ENCODE measurements around the gene EVI2A. TPM values are rescaled to one million over a fixed set of nuclear protein-coding genes. Genes with fewer than 3 reads are reported as not detected.

The EVI2A gene
- polyA plus RNA-seq, 1 donor (not counting 4 experiments of a cell fraction or from before 2014, with no cell fraction given) = 0.12 TPM

DNA sequence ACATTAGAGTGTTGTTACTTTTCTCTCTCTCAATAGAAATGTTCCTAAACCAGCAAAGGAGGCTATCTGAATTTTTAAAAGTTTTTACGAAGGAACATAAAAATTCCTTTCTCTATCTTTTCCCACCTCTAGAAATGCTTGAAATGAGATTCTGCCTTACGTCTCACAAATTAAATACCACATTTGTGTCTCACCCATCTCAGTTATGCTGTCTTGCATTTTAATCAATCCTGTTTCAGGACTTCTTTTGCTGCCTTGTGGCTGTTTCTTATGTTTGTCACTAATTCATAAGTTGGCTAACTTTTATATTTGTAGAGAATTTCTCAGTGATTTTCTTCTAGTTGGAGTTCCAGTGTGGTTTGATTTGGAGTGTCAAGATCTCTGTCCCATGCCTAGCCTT is 27.8 kb downstream of the EVI2A start:
- Histone ChIP-seq H3K27me3 (ENCODE audit: control insufficient read depth, extremely low read depth, insufficient read depth, low read length) (no peaks in the 10 kb centered on the region), H3K9me1 (ENCODE audit: control insufficient read depth, extremely low read depth, insufficient read depth, low read length) (no peaks in the 10 kb centered on the region), H3K9me3 (ENCODE audit: control insufficient read depth, low read depth, low read length) (no peaks in the 10 kb centered on the region), H2AFZ (ENCODE audit: control insufficient read depth, low read length) (no peak overlapping the region), H3K79me2 (ENCODE audit: control insufficient read depth, insufficient read depth, low read length) (no peaks in the 10 kb centered on the region), H3K27ac (ENCODE audit: control insufficient read depth, insufficient read depth, low read length) (no peak overlapping the region), H3K4me3 (ENCODE audit: control insufficient read depth in 2 of 3, extremely low read depth in 1 of 3, insufficient read depth in 2 of 3, low read depth in 1 of 3, low read length in 3 of 3) (no peak overlapping the region), H4K20me1 (ENCODE audit: control insufficient read depth, extremely low read depth, insufficient read depth, low read length) (no peaks in the 10 kb centered on the region), H3K4me1 (ENCODE audit: control insufficient read depth, extremely low read depth, insufficient read depth, low read length) (no peaks in the 10 kb centered on the region), H3K4me2 (ENCODE audit: control insufficient read depth, extremely low read depth, insufficient read depth, low read depth, low read length) (no peak overlapping the region), H3K9ac (ENCODE audit: control insufficient read depth, extremely low read depth, insufficient read depth, low read length) (no peak overlapping the region), H3K36me3 (ENCODE audit: control insufficient read depth in 2 of 2, extremely low read depth in 1 of 2, insufficient read depth in 2 of 2, low read length in 2 of 2) (peaks cover 0 to under 1% of the 10 kb centered on the region in 2 experiments)
- TF ChIP-seq CTCF (optimal IDR thresholded peaks at IDR 0.05 in 1 of 3, IDR thresholded peaks at IDR 0.05 in 1 of 3, conservative IDR thresholded peaks at IDR 0.05 in 1 of 3; ENCODE audit: extremely low read depth in 1 of 3, insufficient read depth in 2 of 3, low read length in 3 of 3) = no peak
- no peak for TF ChIP-seq EZH2 (IDR thresholded peaks at IDR 0.05; ENCODE audit: low read length)
- dilution Hi-C loops (cut with MboI; ENCODE audit: extremely low pct_ligation_motif_present, low sequenced_read_pairs) = no loop called here
- DNase-seq (ENCODE audit: low read depth, low spot score) = no peak
- FAIRE-seq = no peak

- Histone ChIP-seq H4K20me1 (ENCODE audit: control insufficient read depth, extremely low read depth, insufficient read depth, low read length) (no peaks in the 10 kb centered on the region), H3K9ac (ENCODE audit: control insufficient read depth, extremely low read depth, insufficient read depth, low read length) (no peak overlapping the region), H3K9me3 (ENCODE audit: control insufficient read depth, low read depth, low read length) (no peaks in the 10 kb centered on the region), H3K4me1 (ENCODE audit: control insufficient read depth, extremely low read depth, insufficient read depth, low read length) (no peaks in the 10 kb centered on the region), H3K36me3 (ENCODE audit: control insufficient read depth in 2 of 2, extremely low read depth in 1 of 2, insufficient read depth in 2 of 2, low read length in 2 of 2) (no peaks in the 10 kb centered on the region), H3K27ac (ENCODE audit: control insufficient read depth, insufficient read depth, low read length) (no peak overlapping the region), H3K27me3 (ENCODE audit: control insufficient read depth, extremely low read depth, insufficient read depth, low read length) (no peaks in the 10 kb centered on the region), H3K4me3 (ENCODE audit: control insufficient read depth in 2 of 3, extremely low read depth in 1 of 3, insufficient read depth in 2 of 3, low read depth in 1 of 3, low read length in 3 of 3) (no peak overlapping the region), H2AFZ (ENCODE audit: control insufficient read depth, low read length) (no peak overlapping the region), H3K4me2 (ENCODE audit: control insufficient read depth, extremely low read depth, insufficient read depth, low read depth, low read length) (no peak overlapping the region), H3K79me2 (ENCODE audit: control insufficient read depth, insufficient read depth, low read length) (no peaks in the 10 kb centered on the region), H3K9me1 (ENCODE audit: control insufficient read depth, extremely low read depth, insufficient read depth, low read length) (no peaks in the 10 kb centered on the region)
- FAIRE-seq (no peak), DNase-seq (ENCODE audit: low read depth, low spot score) (no peak)
- dilution Hi-C loops (cut with MboI; ENCODE audit: extremely low pct_ligation_motif_present, low sequenced_read_pairs) = no loop called here
- TF ChIP-seq CTCF (optimal IDR thresholded peaks at IDR 0.05 in 1 of 3, IDR thresholded peaks at IDR 0.05 in 1 of 3, conservative IDR thresholded peaks at IDR 0.05 in 1 of 3; ENCODE audit: extremely low read depth in 1 of 3, insufficient read depth in 2 of 3, low read length in 3 of 3) = no peak
- TF ChIP-seq EZH2 (IDR thresholded peaks at IDR 0.05; ENCODE audit: low read length) = no peak
Observed at GRCh38 chr17:31291820-31292219, 29.6 kb downstream of the EVI2A start.

Measured in keratinocyte (primary cell).